ENCODE data around the gene KIF26A. TPM values are rescaled to one million over a fixed set of nuclear protein-coding genes. Genes with fewer than 3 reads are reported as not detected.

KIF26A gene
- total RNA-seq, 3 donors from 2014 or later: 1.4 to 4.6 (median 2.2) TPM

DNA sequence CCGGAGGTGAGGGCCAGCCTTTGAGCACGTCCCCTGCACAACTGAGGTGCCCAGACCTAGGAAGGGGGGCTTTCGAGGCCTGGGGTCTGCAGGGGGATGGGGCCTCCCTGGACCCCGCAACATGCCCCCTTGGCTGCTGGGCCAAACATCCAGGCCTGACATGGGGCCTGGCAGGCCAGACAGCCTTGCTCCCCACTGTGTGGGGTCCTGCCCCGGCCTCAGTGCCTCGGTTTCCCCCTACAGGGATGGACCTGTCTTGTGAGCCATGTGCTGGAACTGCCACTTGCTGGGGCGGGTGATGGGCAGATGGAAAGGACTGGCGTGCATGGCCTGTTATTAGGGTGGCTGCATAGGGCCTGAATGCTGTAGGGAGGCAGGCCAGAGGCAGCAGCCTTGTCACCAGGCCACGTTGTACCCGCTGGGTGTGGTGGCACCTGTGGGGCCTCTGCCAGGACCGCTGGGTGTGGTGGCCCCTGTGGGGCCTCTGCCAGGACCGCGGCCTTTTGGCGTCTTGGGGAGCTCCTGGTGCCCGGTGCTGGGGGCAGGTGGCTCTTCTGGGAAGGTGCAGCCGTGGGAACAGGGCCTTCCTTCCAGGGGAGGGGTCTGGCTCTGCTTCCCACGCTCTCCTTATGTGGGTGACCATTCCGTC is 32.4 kb upstream of the KIF26A start:
- H3K27me3 ChIP-seq: peaks cover 0 to 33% of the 10 kb centered on the region in 2 donors
- H3K27ac ChIP-seq: no peak overlapping the region
- H3K36me3 ChIP-seq: no peaks in the 10 kb centered on the region
- H3K4me1 ChIP-seq: peaks cover 0 to 2% of the 10 kb centered on the region in 2 donors
- TF ChIP-seq POLR2AphosphoS5 (IDR thresholded peaks at IDR 0.05) (no peak), POLR2A (IDR thresholded peaks at IDR 0.05) (no peak)
- TF ChIP-seq, protein P1, sequence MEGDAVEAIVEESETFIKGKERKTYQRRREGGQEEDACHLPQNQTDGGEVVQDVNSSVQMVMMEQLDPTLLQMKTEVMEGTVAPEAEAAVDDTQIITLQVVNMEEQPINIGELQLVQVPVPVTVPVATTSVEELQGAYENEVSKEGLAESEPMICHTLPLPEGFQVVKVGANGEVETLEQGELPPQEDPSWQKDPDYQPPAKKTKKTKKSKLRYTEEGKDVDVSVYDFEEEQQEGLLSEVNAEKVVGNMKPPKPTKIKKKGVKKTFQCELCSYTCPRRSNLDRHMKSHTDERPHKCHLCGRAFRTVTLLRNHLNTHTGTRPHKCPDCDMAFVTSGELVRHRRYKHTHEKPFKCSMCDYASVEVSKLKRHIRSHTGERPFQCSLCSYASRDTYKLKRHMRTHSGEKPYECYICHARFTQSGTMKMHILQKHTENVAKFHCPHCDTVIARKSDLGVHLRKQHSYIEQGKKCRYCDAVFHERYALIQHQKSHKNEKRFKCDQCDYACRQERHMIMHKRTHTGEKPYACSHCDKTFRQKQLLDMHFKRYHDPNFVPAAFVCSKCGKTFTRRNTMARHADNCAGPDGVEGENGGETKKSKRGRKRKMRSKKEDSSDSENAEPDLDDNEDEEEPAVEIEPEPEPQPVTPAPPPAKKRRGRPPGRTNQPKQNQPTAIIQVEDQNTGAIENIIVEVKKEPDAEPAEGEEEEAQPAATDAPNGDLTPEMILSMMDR (IDR thresholded peaks at IDR 0.05): no peak
- H3K9me3 ChIP-seq: no peaks in the 10 kb centered on the region
- peak in 1 of 2 donors; percentile 49 for DNase-seq (ENCODE audit: low spot score in 2 of 2)
- H3K4me3 ChIP-seq: no peak overlapping the region
- intact Hi-C loops (cut with DNase I; ENCODE audit: low total_unique reads): no loop called here

DNA sequence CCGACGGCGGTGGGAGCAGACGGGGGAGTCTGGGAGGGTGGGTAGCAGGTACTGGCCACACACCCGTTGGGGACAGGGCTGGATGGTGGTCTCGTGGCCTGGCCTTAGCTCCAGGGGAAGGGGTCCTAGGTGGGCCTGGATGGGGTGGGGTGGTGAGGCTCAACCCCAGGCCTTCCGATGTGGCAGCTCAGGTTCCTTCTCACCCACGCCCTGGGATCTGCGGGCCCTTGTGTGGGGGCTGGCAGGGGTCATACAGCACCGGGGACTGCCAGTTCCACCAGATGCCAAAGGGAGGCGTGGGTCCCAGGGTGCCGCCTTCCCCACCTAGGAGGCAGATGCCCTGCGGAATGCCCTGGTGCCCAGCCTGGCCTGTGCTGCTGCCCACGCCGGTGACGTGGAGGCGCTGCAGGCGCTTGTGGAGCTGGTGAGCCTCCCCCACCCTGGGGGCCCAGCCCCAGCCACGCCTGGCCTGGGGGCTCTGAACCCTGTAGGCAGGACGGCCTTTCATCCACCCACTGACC is 31.9 kb upstream of the KIF26A start:
- intact Hi-C loops (cut with DNase I; ENCODE audit: low total_unique reads): no loop called here

DNA sequence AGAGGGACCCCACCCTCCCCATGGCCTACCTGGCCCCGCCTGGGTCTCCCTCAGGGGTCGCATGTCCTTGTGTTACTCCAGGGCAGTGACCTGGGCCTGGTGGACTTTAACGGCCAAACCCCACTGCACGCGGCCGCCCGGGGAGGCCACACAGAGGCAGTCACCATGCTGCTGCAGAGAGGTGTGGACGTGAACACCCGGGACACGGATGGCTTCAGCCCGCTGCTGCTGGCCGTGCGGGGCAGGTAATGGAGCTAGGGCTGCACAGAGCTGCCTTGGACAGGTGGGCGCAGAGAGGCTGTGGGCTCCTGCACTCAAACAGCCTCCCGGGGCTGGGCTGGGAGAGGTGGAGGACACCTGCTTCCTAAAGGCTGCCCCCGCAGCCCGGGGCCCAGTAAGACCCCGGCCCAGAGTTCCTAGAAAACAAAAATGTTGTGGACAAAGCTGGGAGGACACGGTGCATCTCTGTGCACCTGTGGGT is 31.2 kb upstream of the KIF26A start:
- intact Hi-C loops (cut with DNase I; ENCODE audit: low total_unique reads): no loop called here
- DNase-seq (ENCODE audit: low spot score in 2 of 2): peak in 1 of 2 donors; percentile 43
- Histone ChIP-seq H3K4me3 (no peak overlapping the region), H3K4me1 (no peaks in the 10 kb centered on the region), H3K27me3 (peaks cover 0 to 45% of the 10 kb centered on the region in 2 donors), H3K27ac (no peak overlapping the region), H3K9me3 (no peaks in the 10 kb centered on the region), H3K36me3 (no peaks in the 10 kb centered on the region)
- no peak for TF ChIP-seq POLR2A (IDR thresholded peaks at IDR 0.05)
- TF ChIP-seq, protein P1 (IDR thresholded peaks at IDR 0.05): no peak
- no peak for TF ChIP-seq POLR2AphosphoS5 (IDR thresholded peaks at IDR 0.05)

More for the DNA sequence above, 31.9 kb upstream of the KIF26A start:
- TF ChIP-seq POLR2A (IDR thresholded peaks at IDR 0.05) (no peak), POLR2AphosphoS5 (IDR thresholded peaks at IDR 0.05) (no peak)
- TF ChIP-seq, protein P1 (IDR thresholded peaks at IDR 0.05): no peak
- peaks cover 0 to 39% of the 10 kb centered on the region in 2 donors for H3K27me3 ChIP-seq
- DNase-seq (ENCODE audit: low spot score in 2 of 2): peak in 1 of 2 donors; percentile 45
- no peak overlapping the region for H3K27ac ChIP-seq
- H3K4me1 ChIP-seq: no peaks in the 10 kb centered on the region
- H3K36me3 ChIP-seq: no peaks in the 10 kb centered on the region
- no peak overlapping the region for H3K4me3 ChIP-seq
- H3K9me3 ChIP-seq: no peaks in the 10 kb centered on the region

DNA sequence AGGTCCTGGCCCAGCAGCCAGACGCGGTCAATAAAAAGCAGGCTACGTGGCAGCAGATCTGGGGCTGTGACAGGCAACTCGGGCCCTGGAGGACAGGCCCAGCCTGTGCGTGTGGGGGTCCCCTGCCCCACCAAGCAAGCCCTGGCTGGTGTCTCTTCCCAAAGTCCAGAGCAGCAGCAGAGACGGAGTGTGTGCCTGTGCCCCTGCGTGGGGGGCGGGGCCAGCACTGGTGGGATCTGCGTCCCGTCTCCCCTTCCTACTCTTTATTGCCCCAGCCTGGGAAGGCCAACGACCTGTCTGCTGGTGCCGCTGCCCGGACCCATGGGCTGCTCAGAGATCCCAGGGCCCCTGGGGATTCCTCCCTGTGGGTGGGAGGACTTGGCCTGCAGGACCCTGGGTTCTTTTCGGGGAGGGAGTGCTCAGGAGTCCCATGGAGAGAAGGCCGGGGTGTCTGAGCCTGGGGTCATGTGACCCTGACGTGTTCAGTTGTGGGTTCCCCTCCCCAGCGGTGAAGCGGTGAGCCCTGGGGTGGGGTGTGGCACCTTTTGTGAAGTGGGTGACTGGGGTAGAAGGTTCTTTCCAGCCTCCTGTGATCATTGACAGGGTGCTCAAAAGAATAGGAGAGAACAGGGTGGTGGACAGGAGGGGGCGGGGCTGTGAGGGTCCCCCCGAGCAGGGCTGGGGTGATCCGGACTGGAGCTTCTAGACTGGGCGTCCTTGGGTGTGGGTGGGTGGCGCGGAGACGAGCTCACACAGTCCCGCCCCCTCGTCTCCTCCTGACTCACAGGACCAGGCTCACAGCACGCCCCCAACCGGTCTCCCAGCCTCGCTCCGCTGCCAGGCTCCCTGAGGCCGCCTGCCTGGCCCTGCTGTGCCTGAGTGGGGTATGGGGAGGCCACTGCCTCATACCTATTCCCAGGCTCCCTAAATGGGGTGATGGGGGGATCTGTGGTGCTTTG is 30.5 kb upstream of the KIF26A start:
- TF ChIP-seq POLR2AphosphoS5 (IDR thresholded peaks at IDR 0.05): no peak
- TF ChIP-seq, protein P1 (IDR thresholded peaks at IDR 0.05): no peak
- TF ChIP-seq POLR2A (IDR thresholded peaks at IDR 0.05): no peak
- Histone ChIP-seq H3K9me3 (no peaks in the 10 kb centered on the region), H3K4me3 (no peak overlapping the region), H3K4me1 (no peaks in the 10 kb centered on the region), H3K36me3 (no peaks in the 10 kb centered on the region), H3K27me3 (peaks cover 0 to 51% of the 10 kb centered on the region in 2 donors), H3K27ac (no peak overlapping the region)
- DNase-seq (ENCODE audit: low spot score in 2 of 2): peak in 1 of 2 donors; percentile 60
- intact Hi-C loops (cut with DNase I; ENCODE audit: low total_unique reads): no loop called here

Measured in breast epithelium (tissue), 4 donors.